Tracheal epithelial cell (primary cell): ENCODE results near the gene DEFB131B. TPM values are rescaled to one million over a fixed set of nuclear protein-coding genes. Genes with fewer than 3 reads are reported as not detected.

Experiments
- total RNA-seq: library from RNA; depleted of rRNA; stranded (reverse); fragments of >200 nt; gene quantifications from 2 replicates; pipeline ENCODE4 v1.2.1, GENCODE V29; 2014

Gene DEFB131B
- not detected in 2 replicates for total RNA-seq

GRCh38 chr11:71878059-71878458 is at the start of gene DEFB131B:
Gene DEFB131B (plus strand): TSS chr11:71878453. CDS start chr11:71878453, 0 bp downstream.

GRCh38 chr11:71832811-71833210 is 45.4 kb upstream of the DEFB131B start, which contains the start of gene DEFB108B:
Gene DEFB108B (plus strand): TSS chr11:71833200. CDS start chr11:71833200, 0 bp downstream.

GRCh38 chr11:71927820-71928736 is 49.8 kb downstream of the DEFB131B start, which contains the start of gene XNDC1N:
Gene XNDC1N (minus strand): TSS chr11:71928594. CDS start chr11:71923353, 5,241 bp downstream.

GRCh38 chr11:71928737-71929443 is 50.6 kb downstream of the DEFB131B start, which contains the start of gene RNF121:
Gene RNF121 (plus strand): TSS chr11:71929046. CDS start chr11:71929062, 16 bp downstream.

Other genes starting within 250 kb of the DEFB131B start
- gene DEFB108B, start 45.3 kb upstream of the DEFB131B start, total RNA-seq, result not detected in 2 replicates
- 2.2 and 7.5 TPM in 2 replicates for gene XNDC1N, start 50.1 kb downstream of the DEFB131B start, total RNA-seq
- gene RNF121, start 50.6 kb downstream of the DEFB131B start, total RNA-seq, result 11.5 and 28.4 TPM in 2 replicates
- 0.24 and 0.64 TPM in 2 replicates for gene IL18BP, start 120.5 kb downstream of the DEFB131B start, total RNA-seq
- 53.3 and 90.4 TPM in 2 replicates for gene NUMA1, start 202.1 kb downstream of the DEFB131B start, total RNA-seq
- 3.2 and 4.8 TPM in 2 replicates for gene LRRC51, start 202.4 kb downstream of the DEFB131B start, total RNA-seq
- 81.2 and 103 TPM in 2 replicates for gene LAMTOR1, start 224.8 kb downstream of the DEFB131B start, total RNA-seq
- not detected in 2 replicates for gene TOMT, start 227.5 kb downstream of the DEFB131B start, total RNA-seq
- 14.3 and 15.2 TPM in 2 replicates for gene ANAPC15, start 234.2 kb downstream of the DEFB131B start, total RNA-seq